Fibroblast of villous mesenchyme (primary cell): ENCODE results near the gene GALNT10. TPM values are rescaled to one million over a fixed set of nuclear protein-coding genes. Genes with fewer than 3 reads are reported as not detected.
"Not testable (repeated sequence)": the region's sequence is repeated elsewhere in the genome, so short reads cannot be mapped to it uniquely, and the experiment has no call there.

Experiments used
- DNase-seq: peaks from one replicate; pipeline ENCODE4 v3.0.0-alpha.2; 2010; ENCODE audit warnings: low read depth
- H3K4me3 ChIP-seq: 2 replicates; pipeline ENCODE4 v1.5.1; 2011; ENCODE audit warnings: low read depth, mild to moderate bottlenecking, low read length
- total RNA-seq: library from RNA; depleted of rRNA; stranded (reverse); fragments of >200 nt; gene quantifications from 2 replicates; pipeline ENCODE4 v1.2.3, GENCODE V29; 2012
- TF ChIP-seq, protein P1 (sequence below): IDR thresholded peaks from 2 replicates; pipeline ENCODE4 v1.5.1; 2012; ENCODE audit warnings: low read depth, mild to moderate bottlenecking, low read length; ENCODE audit not compliant: insufficient read depth

Gene GALNT10, protein sequence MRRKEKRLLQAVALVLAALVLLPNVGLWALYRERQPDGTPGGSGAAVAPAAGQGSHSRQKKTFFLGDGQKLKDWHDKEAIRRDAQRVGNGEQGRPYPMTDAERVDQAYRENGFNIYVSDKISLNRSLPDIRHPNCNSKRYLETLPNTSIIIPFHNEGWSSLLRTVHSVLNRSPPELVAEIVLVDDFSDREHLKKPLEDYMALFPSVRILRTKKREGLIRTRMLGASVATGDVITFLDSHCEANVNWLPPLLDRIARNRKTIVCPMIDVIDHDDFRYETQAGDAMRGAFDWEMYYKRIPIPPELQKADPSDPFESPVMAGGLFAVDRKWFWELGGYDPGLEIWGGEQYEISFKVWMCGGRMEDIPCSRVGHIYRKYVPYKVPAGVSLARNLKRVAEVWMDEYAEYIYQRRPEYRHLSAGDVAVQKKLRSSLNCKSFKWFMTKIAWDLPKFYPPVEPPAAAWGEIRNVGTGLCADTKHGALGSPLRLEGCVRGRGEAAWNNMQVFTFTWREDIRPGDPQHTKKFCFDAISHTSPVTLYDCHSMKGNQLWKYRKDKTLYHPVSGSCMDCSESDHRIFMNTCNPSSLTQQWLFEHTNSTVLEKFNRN
- 40.6 and 57.7 TPM in 2 replicates for total RNA-seq

DNA sequence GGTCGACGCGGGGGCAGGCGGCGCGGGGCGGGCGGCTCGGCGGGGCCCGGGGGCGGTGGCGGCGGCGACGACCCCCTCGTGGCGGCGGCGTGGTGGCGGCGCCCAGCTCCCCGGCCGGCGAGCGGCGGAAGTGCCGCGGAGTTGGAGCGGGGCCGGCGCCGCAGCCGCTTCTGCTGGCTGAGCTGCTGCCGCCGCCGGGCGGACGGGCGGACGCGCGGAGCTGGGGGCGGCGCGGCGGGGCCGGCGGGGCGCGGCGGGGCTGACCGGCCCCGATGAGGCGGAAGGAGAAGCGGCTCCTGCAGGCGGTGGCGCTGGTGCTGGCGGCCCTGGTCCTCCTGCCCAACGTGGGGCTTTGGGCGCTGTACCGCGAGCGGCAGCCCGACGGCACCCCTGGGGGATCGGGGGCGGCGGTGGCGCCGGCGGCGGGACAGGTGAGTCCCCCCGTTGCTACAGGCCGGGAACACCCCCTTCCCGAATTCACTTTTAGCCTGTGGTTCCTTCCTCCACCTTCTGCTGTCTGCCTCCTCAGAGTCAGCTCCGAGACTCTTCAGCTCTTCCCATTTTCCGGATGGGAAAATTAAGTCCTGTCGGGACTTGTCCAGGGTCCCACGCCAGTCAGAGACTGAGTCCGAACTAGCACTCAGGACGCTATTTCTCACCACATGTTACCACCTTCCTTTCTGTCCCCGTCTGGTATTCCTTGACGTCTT is at the start of gene GALNT10:
Gene GALNT10, plus strand, starts transcription at position 139 of the 710 bp plus-strand sequence. Its CDS starts 134 bp downstream, at position 273.
- peak within 1 kb of the TSS; percentile 87 for H3K4me3 ChIP-seq
- DNase-seq = peak; percentile 72
- TF ChIP-seq, protein P1, sequence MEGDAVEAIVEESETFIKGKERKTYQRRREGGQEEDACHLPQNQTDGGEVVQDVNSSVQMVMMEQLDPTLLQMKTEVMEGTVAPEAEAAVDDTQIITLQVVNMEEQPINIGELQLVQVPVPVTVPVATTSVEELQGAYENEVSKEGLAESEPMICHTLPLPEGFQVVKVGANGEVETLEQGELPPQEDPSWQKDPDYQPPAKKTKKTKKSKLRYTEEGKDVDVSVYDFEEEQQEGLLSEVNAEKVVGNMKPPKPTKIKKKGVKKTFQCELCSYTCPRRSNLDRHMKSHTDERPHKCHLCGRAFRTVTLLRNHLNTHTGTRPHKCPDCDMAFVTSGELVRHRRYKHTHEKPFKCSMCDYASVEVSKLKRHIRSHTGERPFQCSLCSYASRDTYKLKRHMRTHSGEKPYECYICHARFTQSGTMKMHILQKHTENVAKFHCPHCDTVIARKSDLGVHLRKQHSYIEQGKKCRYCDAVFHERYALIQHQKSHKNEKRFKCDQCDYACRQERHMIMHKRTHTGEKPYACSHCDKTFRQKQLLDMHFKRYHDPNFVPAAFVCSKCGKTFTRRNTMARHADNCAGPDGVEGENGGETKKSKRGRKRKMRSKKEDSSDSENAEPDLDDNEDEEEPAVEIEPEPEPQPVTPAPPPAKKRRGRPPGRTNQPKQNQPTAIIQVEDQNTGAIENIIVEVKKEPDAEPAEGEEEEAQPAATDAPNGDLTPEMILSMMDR = no peak

DNA sequence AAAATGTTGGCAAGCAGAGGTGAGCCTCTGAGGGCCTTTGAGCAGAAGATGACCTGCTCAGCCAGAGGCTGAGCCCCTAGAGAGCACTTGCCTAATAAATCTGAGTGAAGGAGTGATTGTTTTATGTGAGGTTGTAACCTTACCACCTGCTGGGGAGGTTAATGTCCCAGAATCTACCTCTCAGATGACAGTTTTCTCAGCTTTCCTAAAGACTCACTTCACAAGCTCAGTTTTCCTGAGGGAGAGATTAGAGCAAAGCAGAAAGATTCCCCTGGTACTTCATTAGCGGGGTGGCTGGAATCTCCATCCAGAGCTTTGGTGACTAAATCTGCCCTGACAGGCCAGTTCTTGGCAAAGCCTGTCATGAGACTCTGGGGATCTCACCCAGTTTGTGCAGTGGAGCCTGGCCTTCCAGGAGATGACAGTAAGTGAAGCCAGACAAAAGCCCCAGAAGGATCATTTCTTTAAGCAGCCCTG is 48.8 kb upstream of the GALNT10 start:
- no peak for DNase-seq
- no peak overlapping the region for H3K4me3 ChIP-seq
- TF ChIP-seq, protein P1 = no peak

DNA sequence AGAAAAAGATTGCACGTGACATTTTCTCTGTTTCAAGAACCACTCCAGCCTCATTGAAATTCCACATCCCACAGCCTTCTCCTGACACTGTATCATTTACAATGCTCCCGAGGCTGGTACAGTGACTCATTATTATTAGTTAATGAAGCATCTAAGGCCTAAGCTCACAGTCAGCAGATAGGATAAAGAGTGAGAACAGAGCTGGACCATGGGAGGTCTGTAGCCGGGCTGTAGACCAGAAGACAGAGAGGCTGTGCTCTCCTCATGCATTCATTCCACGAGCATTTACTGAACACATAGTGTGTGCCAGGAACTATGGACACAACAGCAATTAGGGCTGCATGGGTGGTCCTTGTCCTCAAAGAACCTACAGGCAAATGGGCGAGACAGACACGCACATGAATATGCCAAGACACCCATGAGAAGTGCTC is 47.3 kb upstream of the GALNT10 start:
- TF ChIP-seq, protein P1 = no peak
- no peak for DNase-seq
- no peak overlapping the region for H3K4me3 ChIP-seq

DNA sequence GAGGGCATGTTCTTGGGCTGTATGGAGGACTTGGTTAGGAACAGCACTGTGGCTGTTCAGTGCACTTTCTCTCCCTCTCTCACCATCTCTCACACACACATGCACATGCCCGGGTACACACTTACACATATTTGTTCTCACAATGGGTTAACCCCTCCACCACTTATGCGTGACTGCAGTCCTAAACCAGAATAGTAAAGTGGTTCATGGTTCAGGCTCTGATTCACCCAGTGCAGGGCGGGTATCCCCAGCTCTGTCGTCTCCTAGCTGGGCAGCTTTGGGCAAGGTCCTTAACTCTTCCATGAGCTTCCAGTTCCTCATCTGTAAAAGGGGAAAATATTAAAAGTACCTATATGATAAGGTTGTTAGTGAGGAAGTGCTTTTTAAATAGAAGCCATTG is 45.3 kb upstream of the GALNT10 start:
- TF ChIP-seq, protein P1 = no peak
- no peak overlapping the region for H3K4me3 ChIP-seq
- DNase-seq = no peak

DNA sequence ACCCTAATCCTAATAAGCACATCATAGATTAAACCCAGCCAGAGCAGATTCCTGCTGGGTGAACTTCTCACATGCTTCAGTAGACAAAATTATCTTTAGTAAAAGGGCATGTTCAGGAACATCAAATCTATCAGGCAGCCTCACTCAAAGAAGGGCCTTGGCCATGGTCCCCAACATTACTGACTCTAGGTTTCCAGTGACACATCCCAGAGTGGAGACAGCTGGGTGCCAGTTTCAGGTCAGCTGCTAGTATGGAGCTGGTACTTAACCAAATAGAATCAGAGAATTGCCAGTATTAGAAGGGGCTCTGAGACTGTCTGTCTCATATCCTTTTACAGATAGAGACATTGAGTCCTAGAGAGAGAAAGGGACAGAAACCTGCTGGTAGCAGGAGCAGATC is 44.1 kb upstream of the GALNT10 start:
- no peak overlapping the region for H3K4me3 ChIP-seq
- no peak for DNase-seq
- TF ChIP-seq, protein P1 = no peak

DNA sequence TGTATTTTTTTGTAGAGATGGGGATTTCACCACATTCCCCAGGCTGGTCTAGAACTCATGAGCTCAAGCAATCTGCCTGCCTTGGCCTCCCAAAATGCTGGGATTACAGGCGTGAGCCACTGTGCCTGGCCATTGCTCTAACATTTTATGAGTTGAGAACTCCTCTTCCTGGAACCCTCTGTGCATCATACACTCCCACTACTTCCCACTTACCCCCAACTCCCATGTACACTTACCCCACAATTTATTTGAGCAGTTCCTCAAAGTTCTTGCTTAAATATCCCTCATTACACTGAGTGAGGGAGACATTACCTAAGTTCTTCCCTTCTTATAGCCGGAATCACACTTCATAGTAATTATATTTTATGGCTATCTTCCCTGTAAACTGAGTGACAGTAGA is 42.9 kb upstream of the GALNT10 start:
- TF ChIP-seq, protein P1 = no peak
- no peak for DNase-seq
- H3K4me3 ChIP-seq = no peak overlapping the region

DNA sequence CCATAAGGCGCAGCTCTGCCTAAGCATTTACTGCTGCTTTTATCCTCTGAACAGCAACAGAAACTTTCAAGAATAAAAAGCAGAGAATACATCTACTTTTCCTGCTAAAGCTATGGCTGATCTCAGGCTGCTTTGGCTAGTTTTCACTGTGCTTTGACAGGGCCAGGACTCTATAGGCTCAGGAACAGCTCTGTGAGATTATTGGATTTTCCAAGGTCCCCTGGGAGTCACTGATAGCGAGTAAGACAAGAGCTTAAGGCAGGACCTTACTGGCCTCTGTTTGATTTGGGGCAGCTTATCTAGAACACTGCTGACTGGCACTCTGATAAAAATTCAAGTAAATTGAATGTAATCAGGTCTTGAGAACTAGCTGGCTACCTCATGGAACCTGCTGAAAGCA is 40.1 kb upstream of the GALNT10 start:
- H3K4me3 ChIP-seq = not testable (repeated sequence)

More for the DNA sequence above, 40.1 kb upstream of the GALNT10 start:
- not testable (repeated sequence) for DNase-seq
